ENCODE data around the gene PAX9.

The PAX9 gene

GRCh38 chr14:36649872-36650650 lies 11.6 kb upstream of the PAX9 start (continued):
- TF ChIP-seq PATZ1 (CRISPR knock-in tag; IDR thresholded peaks at IDR 0.05; ENCODE audit: borderline replicate concordance) (no peak), CREB5 (CRISPR knock-in tag; IDR thresholded peaks at IDR 0.05; ENCODE audit: low read depth) (no peak), ZFP30 (CRISPR knock-in tag; IDR thresholded peaks at IDR 0.05) (no peak), TOX (CRISPR knock-in tag; IDR thresholded peaks at IDR 0.05; ENCODE audit: borderline replicate concordance) (no peak), BACH2 (CRISPR knock-in tag; IDR thresholded peaks at IDR 0.05; ENCODE audit: borderline replicate concordance) (no peak)

GRCh38 chr14:36652542-36653201 lies 9.0 kb upstream of the PAX9 start:
- ATAC-seq, result no peak
- no peak for TF ChIP-seq CSDC2 (CRISPR knock-in tag; IDR thresholded peaks at IDR 0.05)
- TF ChIP-seq GLIS3 (CRISPR knock-in tag; IDR thresholded peaks at IDR 0.05), result no peak

- ATAC-seq, result no peak
- TF ChIP-seq PATZ1 (CRISPR knock-in tag; IDR thresholded peaks at IDR 0.05; ENCODE audit: borderline replicate concordance), result no peak
- no peak for TF ChIP-seq POU6F1 (CRISPR knock-in tag; IDR thresholded peaks at IDR 0.05; ENCODE audit: borderline replicate concordance, low read depth)
- TF ChIP-seq TSHZ2 (CRISPR knock-in tag; IDR thresholded peaks at IDR 0.05), result no peak
- no peak for TF ChIP-seq SNAI2 (CRISPR knock-in tag; IDR thresholded peaks at IDR 0.05)
- TF ChIP-seq OSR1 (CRISPR knock-in tag; IDR thresholded peaks at IDR 0.05), result no peak
- no peak for TF ChIP-seq ZNF8 (CRISPR knock-in tag; IDR thresholded peaks at IDR 0.05)
- no peak for TF ChIP-seq ESRRG (CRISPR knock-in tag; IDR thresholded peaks at IDR 0.05)
- no peak for TF ChIP-seq CREB5 (CRISPR knock-in tag; IDR thresholded peaks at IDR 0.05; ENCODE audit: low read depth)
- TF ChIP-seq TCF4 (CRISPR knock-in tag; IDR thresholded peaks at IDR 0.05; ENCODE audit: borderline replicate concordance), result no peak
- TF ChIP-seq GLIS3 (CRISPR knock-in tag; IDR thresholded peaks at IDR 0.05), result no peak
- TF ChIP-seq ZC3H10 (CRISPR knock-in tag; IDR thresholded peaks at IDR 0.05), result no peak
- TF ChIP-seq ZNF70 (CRISPR knock-in tag; IDR thresholded peaks at IDR 0.05), result no peak
- no peak for TF ChIP-seq CSDC2 (CRISPR knock-in tag; IDR thresholded peaks at IDR 0.05)
- TF ChIP-seq TOX (CRISPR knock-in tag; IDR thresholded peaks at IDR 0.05; ENCODE audit: borderline replicate concordance), result no peak
- no peak for TF ChIP-seq RARB (CRISPR knock-in tag; IDR thresholded peaks at IDR 0.05)
Observed at GRCh38 chr14:36653413-36653812, 8.2 kb upstream of the PAX9 start.

Data from SK-N-SH treated with all-trans-retinoic acid at 6 μM for 48 hours (cell line).